ENCODE data around the gene CEP170B.
"Not testable (repeated sequence)": the region's sequence is repeated elsewhere in the genome, so short reads cannot be mapped to it uniquely, and the experiment has no call there.

Gene CEP170B

DNA sequence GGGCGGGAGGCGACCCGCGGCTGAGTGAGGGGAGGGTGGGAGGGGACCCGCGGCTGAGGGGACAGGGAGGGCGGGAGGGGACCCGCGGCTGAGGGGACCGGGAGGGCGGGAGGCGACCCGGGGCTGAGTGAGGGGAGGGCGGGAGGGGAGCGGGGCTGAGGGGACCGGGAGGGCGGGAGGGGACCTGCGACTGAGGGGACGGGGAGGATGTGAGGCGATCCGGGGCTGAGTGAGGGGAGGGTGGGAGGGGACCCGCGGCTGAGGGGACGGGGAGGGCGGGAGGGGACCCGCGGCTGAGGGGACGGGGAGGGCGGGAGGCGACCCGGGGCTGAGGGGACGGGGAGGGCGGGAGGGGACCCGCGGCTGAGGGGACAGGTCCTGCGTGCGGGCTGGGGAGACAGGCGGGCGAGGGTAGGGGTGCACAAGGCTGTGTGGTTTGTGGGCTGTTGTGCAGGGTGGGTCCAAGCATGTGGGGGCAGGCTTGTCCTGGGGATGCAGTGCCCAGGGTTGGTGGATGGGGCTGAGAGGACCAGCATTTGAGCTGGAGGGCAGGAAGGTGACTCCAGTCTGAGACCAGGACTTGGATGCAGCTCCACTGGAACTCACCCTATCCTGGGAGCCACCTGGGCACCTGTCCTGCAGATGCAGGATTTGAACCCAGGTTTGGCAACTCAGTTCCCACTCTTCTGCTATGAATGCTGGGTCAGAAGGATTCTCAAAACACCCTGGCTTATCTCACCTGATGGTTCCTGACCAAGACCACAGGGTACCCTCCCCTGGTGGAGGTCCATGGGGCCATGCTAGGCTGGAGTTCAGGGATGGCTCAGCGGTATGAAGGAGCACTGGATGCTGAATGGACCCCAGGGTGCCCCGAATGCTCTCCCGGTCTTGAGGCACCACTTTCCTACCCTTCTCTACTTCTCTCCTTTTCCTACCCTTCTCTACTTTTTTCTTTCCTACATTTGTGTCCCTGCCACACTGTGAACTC lies 69.0 kb downstream of the CEP170B start:
- no peak for DNase-seq

DNA sequence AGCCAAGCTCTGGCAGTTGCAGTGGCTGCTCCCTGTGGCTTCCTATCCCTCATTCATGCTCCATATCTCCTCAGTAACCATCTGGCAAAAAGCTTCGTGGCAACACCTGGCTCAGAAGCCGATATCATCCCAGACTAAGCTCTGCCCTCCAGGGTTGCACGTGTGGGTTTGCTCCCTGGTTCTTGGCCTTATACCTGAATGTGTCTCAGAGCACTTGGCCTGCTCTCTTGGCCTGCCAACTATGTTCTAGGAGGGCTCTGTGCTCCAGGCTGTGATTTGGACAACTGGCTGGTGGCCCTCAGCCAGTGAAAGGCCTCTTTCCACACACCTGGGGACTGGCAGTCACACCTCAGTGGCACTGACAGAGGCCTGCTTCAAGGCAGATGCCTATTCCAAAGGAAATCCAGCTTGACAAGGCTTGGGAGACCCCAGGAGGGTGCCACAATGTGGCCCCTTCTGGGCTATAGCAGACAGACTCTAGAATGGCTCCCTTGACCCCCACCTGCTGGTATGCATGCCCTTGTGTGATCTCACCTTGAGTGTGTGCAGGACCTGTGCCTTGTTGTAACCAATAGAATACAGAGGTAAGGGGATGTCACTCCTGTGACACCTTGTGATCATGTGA lies 70.1 kb downstream of the CEP170B start:
- no peak for DNase-seq

DNA sequence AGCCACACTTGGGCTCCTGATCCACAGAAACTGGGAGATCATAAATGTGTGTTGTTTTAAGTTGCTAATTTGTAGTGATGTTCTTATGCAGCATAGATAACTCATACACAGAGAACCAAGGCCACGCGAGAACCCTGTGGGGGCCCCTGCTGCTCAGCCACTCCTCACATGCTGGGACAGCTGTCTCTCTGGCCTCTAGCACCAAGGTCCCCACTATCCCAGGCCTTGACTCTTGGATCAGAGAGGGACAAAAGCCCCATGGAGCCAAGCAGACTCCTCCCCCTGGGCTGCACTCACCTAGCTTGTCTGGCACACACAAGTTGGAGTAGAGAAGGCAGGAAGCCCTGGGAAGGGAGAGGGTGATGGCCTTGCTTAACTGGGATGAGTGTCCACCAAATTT lies 70.9 kb downstream of the CEP170B start:
- no peak for DNase-seq

DNA sequence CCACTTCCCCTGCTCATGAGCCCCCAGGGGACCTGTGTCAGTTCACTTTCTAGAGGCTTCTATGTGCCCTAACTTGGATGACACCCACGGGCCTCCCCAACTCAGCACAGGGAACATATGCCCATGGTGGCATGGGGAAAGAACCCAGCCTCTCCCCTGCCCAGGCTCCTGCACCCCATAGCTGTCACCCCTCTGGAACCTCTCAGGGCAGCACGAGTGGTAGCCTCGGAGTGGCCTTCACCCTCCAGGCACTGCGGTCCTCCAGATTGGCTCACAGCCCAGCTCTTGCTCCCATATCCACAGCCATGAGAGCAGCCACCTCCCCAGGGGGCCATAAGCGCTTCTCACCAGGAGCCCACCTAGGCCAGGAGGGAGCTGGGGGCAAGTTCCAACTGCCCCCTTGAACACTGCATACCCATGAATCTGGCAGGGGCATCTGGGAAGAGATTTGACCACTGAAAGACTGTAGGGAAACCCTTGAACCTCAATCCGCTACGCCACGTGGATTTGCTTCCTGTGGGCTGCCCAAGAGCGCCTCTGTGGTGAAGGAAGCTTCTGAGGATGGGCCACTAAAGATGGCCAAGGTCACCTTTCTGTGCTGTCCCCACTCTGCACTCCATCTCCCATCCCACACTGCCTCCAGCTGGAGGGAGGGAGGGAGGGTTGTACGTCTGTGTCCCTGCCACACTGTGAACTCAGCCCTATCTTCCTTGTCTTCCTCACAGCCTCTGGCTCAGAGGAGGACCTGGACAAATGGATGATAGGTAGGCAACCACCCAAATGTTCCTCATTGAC lies 71.5 kb downstream of the CEP170B start:
- no peak for DNase-seq

DNA sequence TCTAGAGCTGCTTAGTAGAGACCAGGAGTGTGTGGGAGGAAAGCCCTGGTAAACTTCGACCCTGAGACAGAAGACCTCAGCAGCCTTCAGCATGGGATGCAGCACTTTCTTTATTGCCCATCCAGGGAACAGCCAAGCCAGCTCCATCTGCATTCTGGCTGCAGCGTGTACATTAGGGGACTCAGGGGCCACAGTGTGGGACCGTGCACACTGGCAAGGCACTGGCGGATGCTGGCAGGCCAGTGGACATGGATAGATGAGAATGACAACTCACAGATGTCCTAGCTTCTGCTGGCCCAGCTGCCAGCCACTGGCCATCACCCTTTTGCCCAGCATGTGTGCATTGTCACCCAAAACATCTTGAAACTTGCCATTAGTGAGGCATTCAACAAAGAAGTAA lies 72.1 kb downstream of the CEP170B start:
- no peak for DNase-seq

DNA sequence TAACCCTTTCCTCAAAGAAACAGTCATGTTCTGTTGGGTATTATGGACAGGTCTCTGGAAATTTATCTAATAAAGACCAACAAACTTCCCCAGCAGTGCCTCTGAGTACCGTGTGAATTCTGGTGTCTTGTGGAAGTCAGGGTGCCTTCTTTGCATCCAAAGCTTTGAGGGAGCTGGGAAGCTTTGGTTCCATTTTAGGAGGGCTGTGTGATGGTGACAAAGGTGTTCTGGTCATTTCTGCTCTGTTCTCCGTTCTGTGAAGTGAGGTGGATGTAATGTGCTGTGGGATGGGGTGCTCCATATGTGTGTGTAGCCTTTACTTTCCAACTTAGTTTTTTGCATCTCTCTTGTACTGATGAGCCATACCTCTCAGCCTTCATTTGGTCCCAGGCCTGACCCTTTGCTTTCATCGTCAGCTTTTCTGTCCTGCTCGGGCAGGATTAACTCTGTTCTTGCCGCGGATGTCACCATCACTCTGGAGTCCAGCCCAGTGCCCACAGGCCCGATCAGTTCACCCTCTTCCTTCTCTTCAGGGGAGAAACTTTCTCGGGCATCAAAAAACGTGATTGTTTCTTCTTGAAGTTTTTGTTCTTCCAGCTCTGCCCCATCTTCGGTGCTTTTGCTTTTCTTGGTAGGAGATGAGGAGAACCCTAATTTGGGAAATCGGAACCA lies 72.8 kb downstream of the CEP170B start:
- DNase-seq: no peak

DNA sequence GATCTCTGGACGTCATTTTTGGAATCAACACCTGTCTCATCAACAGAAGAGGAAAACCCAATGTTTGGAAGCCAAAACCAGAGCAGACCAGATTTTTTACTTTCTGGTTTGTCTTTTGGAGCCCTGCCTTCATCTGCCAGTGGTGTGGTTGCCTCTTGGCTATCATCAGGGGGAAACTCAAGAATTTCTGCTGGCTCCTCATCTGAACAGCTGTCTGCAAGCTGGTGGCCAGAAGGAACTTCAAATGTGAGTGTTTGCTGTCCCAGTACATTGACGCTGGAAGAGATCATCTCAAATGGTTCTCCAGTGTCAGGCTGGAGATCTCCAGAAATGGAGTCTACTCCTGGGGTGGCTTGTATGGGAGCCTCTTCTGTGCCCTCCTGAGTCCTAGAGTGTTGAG lies 73.4 kb downstream of the CEP170B start:
- DNase-seq: no peak

DNA sequence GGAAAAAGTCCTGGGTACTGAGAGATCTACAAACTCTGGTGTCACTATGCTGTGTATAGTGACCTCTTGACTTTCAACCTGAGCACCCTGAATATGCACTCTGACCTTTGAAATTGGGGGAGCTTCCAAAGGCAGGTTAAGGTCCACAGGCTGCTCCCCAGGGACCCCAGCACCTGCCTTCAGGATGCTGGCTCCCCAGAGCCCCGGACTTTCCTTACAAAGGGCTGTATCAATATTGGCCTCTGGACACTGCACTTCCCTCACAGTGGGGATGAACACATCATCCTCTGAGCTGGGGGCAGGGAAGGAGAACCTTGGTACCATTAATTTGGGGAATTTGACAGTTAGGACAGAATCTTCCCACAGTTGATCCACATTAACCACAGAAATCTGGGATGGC lies 73.9 kb downstream of the CEP170B start:
- no peak for DNase-seq

DNA sequence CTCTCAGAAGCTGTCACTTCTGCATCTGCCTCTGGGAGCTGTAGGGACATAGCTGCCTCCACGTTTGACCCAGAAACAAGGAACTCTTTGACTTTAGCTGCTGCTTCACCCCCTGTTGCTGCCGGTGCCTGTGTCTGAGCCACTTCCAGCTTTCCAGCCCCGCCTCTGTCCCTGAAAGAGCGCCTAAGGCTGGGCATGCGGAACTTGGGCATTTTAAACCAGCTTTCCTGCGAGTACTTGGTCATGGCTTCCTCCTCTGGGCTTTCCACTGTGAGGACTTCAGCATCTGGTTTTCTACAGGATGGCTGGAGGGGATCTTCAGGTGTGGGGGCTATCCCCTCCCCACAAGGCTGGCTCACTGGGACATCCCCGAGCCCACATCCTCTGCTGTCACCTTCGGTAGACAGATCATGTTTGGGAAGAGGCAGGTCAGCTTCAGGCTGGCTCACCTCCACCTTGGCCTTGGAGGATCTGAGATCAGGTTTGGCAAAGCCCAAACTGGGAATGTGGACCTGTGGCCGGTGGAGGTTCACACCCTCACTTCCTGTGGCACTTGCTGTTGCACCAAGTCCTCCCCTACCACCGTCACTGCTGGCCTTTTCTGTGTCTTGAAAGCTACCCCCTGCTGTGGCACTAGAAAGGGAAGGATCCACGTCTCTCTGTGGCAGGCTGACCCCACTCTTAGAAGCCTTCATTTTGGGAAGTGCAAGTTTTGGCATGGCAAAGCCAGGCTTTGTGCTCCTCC lies 74.8 kb downstream of the CEP170B start:
- DNase-seq: no peak

DNA sequence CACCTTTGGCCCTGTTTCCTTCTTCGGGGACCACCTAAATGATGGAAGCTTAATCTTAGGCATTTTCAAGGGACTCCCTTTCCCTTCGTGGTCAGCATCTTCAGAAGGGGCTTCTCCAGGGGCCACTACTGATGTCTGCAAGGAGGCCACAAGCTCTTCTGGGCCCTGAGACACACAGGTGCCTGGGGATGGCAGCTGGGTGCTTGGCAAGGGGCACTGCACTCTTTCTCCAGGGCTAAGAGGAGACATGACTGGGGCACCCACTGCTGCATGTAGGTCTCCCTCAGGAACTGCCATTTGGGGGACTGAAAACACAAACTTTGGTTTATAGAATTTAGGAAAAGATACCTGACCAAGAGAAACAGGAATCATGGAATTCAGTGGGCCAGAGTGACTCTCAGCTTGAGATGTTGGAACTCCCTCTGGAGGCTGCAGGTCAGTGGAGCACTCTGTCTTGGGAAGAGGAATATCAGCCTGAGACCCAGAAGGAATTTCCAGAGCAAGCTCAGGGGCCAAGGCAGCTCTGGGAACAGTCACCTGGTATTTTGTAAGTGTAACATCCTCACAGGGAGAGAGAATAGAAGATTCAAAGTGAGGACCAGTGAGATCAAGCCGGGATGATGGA lies 75.6 kb downstream of the CEP170B start:
- no peak for DNase-seq

DNA sequence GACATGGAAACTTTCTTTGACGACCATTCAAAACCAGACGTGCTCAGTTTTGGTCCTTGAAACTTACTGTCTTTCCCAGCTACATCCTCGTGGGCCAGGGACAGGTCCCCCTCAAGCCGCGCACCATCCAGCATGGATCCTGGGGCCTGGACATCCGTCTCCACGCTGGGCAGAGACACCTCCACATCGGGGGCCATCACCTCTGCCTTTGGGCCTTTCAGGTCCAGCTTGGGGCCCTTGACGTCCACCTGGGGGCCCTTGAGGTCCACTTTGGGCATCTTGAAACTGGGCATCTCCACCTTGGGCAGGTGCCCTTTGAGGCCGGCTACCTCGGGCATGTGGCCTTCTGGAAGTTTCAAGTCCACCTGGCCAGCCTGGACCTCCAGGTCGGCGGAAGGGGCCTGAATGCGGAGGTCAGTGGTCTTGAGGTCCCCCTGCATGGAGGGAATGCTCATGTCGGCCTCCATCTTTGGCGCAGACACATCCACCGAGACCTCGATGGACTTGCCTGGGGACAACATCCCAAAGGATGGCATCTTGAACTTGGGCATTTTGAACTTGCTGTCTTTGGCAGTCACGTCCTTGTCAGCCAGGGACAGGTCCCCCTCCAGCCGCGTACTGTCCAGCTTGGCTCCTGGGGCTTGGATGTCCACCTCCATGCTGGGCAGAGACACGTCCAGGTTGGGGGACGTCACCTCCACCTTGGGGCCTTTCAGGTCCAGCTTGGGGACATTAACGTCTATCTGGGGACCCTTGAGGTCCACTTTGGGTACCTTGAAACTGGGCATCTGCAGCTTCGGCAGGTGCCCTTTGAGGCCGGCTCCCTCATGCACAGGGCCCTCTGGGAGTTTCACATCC lies 76.7 kb downstream of the CEP170B start:
- no peak for DNase-seq

DNA sequence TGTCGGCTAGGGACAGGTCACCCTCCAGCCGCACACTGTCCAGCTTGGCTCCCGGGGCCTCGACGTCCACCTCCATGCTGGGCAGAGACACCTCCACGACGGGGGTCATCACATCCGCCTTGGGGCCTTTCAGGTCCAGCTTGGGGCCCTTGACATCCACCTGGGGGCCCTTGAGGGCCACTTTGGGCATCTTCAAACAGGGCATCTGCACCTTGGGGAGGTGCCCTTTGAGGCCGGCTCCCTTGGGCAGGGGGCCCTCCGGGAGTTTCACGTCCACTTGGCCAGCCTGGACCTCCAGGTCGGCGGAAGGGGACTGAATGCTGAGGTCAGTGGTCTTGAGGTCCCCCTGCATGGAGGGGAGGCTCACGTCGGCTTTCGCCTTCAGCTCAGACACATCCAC lies 77.5 kb downstream of the CEP170B start:
- no peak for DNase-seq

DNA sequence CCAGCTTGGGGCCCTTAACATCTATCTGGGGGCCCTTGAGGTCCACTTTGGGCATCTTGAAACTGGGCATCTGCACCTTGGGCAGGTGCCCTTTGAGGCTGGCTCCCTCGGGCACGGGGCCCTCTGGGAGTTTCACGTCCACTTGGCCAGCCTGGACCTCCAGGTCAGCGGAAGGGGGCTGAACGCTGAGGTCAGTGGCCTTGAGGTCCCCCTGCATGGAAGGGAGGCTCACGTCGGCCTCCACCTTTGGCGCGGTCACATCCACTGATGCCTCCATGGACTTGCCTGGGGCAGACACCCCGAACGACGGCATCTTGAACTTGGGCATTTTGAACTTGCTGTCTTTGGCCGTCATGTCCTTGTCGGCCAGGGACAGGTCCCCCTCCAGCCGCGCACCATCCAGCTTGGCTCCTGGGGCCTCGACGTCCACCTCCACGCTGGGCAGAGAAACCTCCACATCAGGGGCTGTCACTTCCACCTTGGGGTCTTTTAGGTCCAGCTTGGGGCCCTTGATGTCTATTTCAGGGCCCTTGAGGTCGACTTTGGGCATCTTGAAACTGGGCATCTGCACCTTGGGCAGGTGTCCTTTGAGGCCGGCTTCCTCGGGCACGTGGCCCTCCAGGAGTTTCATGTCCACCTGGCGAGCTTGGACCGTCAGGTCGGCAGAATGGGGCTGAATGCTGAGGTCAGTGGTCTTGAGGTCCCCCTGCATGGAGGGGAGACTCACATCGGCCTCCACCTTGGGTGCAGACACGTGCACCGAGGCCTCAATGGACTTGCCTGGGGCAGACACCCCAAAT lies 78.3 kb downstream of the CEP170B start:
- not testable (repeated sequence) for DNase-seq

DNA sequence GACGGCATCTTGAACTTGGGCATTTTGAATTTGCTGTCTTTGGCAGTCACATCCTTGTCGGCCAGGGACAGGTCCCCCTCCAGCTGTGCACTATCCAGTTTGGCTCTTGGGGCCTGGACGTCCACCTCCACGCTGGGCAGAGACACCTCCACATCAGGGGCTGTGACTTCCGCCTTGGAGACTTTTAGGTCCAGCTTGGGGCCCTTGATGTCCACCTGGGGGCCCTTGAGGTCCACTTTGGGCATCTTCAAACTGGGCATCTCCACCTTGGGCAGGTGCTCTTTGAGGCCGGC lies 78.9 kb downstream of the CEP170B start:
- DNase-seq: not testable (repeated sequence)

DNA sequence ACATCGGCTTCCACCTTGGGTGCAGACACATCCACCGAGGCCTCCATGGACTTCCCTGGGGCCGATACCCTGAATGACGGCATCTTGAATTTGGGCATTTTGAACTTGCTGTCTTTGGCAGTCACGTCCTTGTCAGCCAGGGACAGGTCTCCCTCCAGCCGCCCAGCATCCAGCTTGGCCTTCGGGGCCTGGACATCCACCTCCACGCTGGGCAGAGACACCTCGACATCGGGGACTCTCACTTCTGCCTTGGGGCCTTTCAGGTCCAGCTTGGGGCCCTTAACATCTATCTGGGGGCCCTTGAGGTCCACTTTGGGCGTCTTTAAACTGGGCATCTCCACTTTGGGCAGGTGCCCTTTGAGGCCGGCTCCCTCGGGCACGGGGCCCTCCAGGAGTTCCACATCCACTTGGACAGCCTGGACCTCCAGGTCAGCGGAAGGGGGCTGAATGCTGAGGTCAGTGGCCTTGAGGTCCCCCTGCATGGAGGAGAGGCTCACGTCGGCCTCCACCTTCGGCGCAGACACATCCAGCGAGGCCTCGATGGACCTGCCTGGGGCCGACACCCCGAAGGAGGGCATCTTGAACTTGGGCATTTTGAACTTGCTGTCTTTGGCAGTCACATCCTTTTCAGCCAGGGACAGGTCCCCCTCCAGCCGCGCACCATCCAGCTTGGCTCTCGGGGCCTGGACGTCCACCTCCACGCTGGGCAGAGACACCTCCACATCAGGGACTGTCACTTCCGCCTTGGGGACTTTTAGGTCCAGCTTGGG lies 79.6 kb downstream of the CEP170B start:
- not testable (repeated sequence) for DNase-seq

DNA sequence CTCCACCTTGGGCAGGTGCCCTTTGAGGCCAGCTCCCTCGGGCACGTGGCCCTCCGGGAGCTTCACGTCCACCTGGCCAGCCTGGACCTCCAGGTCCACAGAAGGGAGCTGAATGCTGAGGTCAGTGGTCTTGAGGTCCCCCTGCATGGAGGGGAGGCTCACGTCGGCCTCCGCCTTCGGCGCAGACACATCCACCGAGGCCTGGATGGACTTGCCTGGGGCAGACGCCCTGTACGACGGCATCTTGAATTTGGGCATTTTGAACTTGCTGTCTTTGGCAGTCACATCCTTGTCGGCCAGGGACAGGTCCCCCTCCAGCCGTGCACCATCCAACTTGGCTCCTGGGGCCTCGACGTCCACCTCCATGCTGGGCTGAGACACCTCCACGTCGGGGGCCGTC lies 80.2 kb downstream of the CEP170B start:
- DNase-seq: not testable (repeated sequence)
